ENCODE data around the gene ASB2. TPM values are rescaled to one million over a fixed set of nuclear protein-coding genes. Genes with fewer than 3 reads are reported as not detected.

Gene ASB2
- total and polyA plus RNA-seq, 2 of the 13 experiments (the other 11 are each of a cell fraction or from before 2014, with no cell fraction given): 0.82 to 4.1 TPM

GRCh38 chr14:93930296-93930988 lies 45.9 kb downstream of the ASB2 start:
- H4K20me1 ChIP-seq (ENCODE audit: insufficient read depth, low read length): no peaks in the 10 kb centered on the region
- no peak for DNase-seq (ENCODE audit: low spot score)
- no TSS peak for BruUV-seq (replicated peaks)
- no peak for FAIRE-seq
- H3K36me3 ChIP-seq (replicated peaks in 1 of 2; ENCODE audit: control insufficient read depth in 1 of 2, insufficient read depth in 2 of 2, low read length in 2 of 2): no peaks in the 10 kb centered on the region
- H2AFZ ChIP-seq (ENCODE audit: low read length): no peak overlapping the region
- H3K27me3 ChIP-seq (ENCODE audit: control insufficient read depth in 1 of 2, insufficient read depth in 2 of 2, low read length in 2 of 2): peaks cover 3 to 11% of the 10 kb centered on the region in 2 experiments; a peak in 2 of 5 replicates
- H3K9me3 ChIP-seq (ENCODE audit: low read length): no peaks in the 10 kb centered on the region
- CTCF ChIA-PET (ENCODE audit: low intra/inter-chr PET ratio, low total read pairs): no interaction called here
- no peak overlapping the region for H3K27ac ChIP-seq (ENCODE audit: extremely low read length, insufficient read depth, low read length)
- ATAC-seq: no peak
- POLR2A ChIA-PET: no interaction called here
- intact Hi-C loops (cut with micrococcal nuclease; ENCODE audit: unreplicated experiment) (no loop called here), in situ Hi-C loops (cut with HindIII; ENCODE audit: extremely low pct_ligation_motif_present, low pct_unique_long_range_greater_than_20kb) (no loop called here)
- H3K4me2 ChIP-seq (ENCODE audit: low read depth, low read length): no peak overlapping the region
- TF ChIP-seq TEAD2 (CRISPR knock-in tag; IDR thresholded peaks at IDR 0.05): no peak
- peak; percentile 57 for TF ChIP-seq ZNF629 (CRISPR knock-in tag; conservative IDR thresholded peaks at IDR 0.05)
- no peak for TF ChIP-seq SAP130 (CRISPR knock-in tag; IDR thresholded peaks at IDR 0.05; ENCODE audit: low read depth)
- H3K4me3 ChIP-seq (replicated peaks in 1 of 3; ENCODE audit: insufficient read depth in 1 of 3, low read depth in 2 of 3, low read length in 3 of 3): no peak overlapping the region
- 39% methylated on average over 3 of the region's 8 CpGs for WGBS (ENCODE audit: low lambda C conversion rate)
- no peak overlapping the region for H3K9ac ChIP-seq (ENCODE audit: insufficient read depth, low read depth, low read length)
- peaks cover 20% of the 10 kb centered on the region for H3K4me1 ChIP-seq (ENCODE audit: insufficient read depth, low read length)
- H3K79me2 ChIP-seq (ENCODE audit: insufficient read depth, low read length): no peaks in the 10 kb centered on the region

- in situ Hi-C loops (cut with HindIII; ENCODE audit: extremely low pct_ligation_motif_present, low pct_unique_long_range_greater_than_20kb): no loop called here
- H3K9me3 ChIP-seq (ENCODE audit: low read length): no peaks in the 10 kb centered on the region
- H3K36me3 ChIP-seq (replicated peaks in 1 of 2; ENCODE audit: control insufficient read depth in 1 of 2, insufficient read depth in 2 of 2, low read length in 2 of 2): no peaks in the 10 kb centered on the region
- H3K4me3 ChIP-seq (replicated peaks in 1 of 3; ENCODE audit: insufficient read depth in 1 of 3, low read depth in 2 of 3, low read length in 3 of 3): no peak overlapping the region
- CTCF ChIA-PET (ENCODE audit: low intra/inter-chr PET ratio, low total read pairs): no interaction called here
- no peaks in the 10 kb centered on the region for H4K20me1 ChIP-seq (ENCODE audit: insufficient read depth, low read length)
- POLR2A ChIA-PET: no interaction called here
- WGBS (ENCODE audit: low lambda C conversion rate): 62% methylated on average over 9 of the region's 11 CpGs
- no peak overlapping the region for H3K4me2 ChIP-seq (ENCODE audit: low read depth, low read length)
- TF ChIP-seq CTCF (CRISPR knock-in tag; IDR thresholded peaks at IDR 0.05): 0 out of 2 replicates have a peak, but pooled peaks have one; percentile 4
- TF ChIP-seq SAP130 (CRISPR knock-in tag; IDR thresholded peaks at IDR 0.05; ENCODE audit: low read depth): no peak
- no peaks in the 10 kb centered on the region for H3K79me2 ChIP-seq (ENCODE audit: insufficient read depth, low read length)
- no peak overlapping the region for H3K27ac ChIP-seq (ENCODE audit: extremely low read length, insufficient read depth, low read length)
- no peak for ATAC-seq
- intact Hi-C loops (cut with micrococcal nuclease; ENCODE audit: unreplicated experiment): no loop called here
- BruUV-seq (replicated peaks): no TSS peak
- H3K4me1 ChIP-seq (ENCODE audit: insufficient read depth, low read length): peaks cover 20% of the 10 kb centered on the region
- H3K27me3 ChIP-seq (ENCODE audit: control insufficient read depth in 1 of 2, insufficient read depth in 2 of 2, low read length in 2 of 2): peaks cover 3 to 11% of the 10 kb centered on the region in 2 experiments; a peak in 2 of 5 replicates
- FAIRE-seq: no peak
- H3K9ac ChIP-seq (ENCODE audit: insufficient read depth, low read depth, low read length): no peak overlapping the region
- no peak overlapping the region for H2AFZ ChIP-seq (ENCODE audit: low read length)
- no peak for DNase-seq (ENCODE audit: low spot score)
Measured at GRCh38 chr14:93929657-93930056, 46.7 kb downstream of the ASB2 start.
